Erythroblast (primary cell): Measurements from ENCODE around the gene FBXL7.

ENCODE experiments used
- GATA1 ChIP-seq: IDR thresholded peaks from 2 replicates; pipeline ENCODE4 v1.6.1; 2011; ENCODE audit warnings: low read depth, mild to moderate bottlenecking, control low read depth, low read length, moderate library complexity
- POLR2A ChIP-seq: IDR thresholded peaks from 2 replicates; pipeline ENCODE4 v1.6.1; 2011; ENCODE audit warnings: mild to moderate bottlenecking, low read length

DNA sequence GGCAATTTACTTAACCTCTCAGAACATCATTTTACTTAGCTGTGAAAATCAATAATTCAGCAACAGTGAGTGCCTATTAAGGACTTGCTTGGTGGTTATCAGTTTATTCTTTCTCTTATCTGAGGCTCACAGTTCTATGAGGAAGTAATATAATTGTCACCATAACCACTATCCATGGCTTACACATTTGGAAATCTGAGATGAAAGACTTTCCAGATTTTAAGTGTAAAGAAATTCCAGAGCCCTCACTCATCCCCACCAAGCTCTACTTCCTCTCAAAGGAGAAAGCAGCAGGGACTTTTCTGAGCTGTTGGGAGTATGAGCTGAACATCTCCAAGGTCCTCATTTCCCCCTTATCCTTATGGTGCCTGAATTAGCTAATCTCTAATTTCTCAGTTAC is 321.5 kb downstream of the FBXL7 start:
- TF ChIP-seq POLR2A, result no peak
- TF ChIP-seq GATA1, result no peak
